Activated CD4-positive, alpha-beta T cell treated with anti-CD3 and anti-CD28 coated beads for 36 hours (primary cell): ENCODE data around the gene ZNF880. TPM values are rescaled to one million over a fixed set of nuclear protein-coding genes. Genes with fewer than 3 reads are reported as not detected.
"Not testable (repeated sequence)": the region's sequence is repeated elsewhere in the genome, so short reads cannot be mapped to it uniquely, and the experiment has no call there.

Experiments used
- ATAC-seq: fragments of 200-7000 bp; cut with Tn5 transposase; one replicate; pipeline ENCODE4 v1.10.0; 2021; ENCODE audit warnings: mild to moderate bottlenecking, moderate library complexity
- CTCF ChIA-PET: fragments of 350-600 bp; sonication (Branson Sonifier 250); formaldehyde crosslinking; loops from one replicate; lab custom pipeline; 2021; ENCODE audit warnings: antibody characterized with exemption; lab: Charles Lee
- POLR2A ChIA-PET: fragments of 350-600 bp; sonication (Branson Sonifier 250); formaldehyde crosslinking; loops from one replicate; lab custom pipeline; 2021; ENCODE audit warnings: antibody characterized with exemption, inconsistent platforms; lab: Charles Lee
- DNase-seq: peaks from one replicate; pipeline ENCODE4 v3.0.0-alpha.2; 2020
- H3K27ac Mint-ChIP-seq: one replicate; pipeline ENCODE4 v1.8.0; 2021; ENCODE audit warnings: mixed read lengths
- H3K27me3 Mint-ChIP-seq: one replicate; pipeline ENCODE4 v1.8.0; 2021; ENCODE audit warnings: mixed read lengths
- H3K36me3 Mint-ChIP-seq: one replicate; pipeline ENCODE4 v1.8.0; 2021; ENCODE audit warnings: low read depth, mixed read lengths
- H3K4me1 Mint-ChIP-seq: one replicate; pipeline ENCODE4 v1.8.0; 2021; ENCODE audit warnings: mixed read lengths
- H3K4me3 Mint-ChIP-seq: one replicate; pipeline ENCODE4 v1.8.0; 2021; ENCODE audit warnings: mild to moderate bottlenecking, moderate library complexity, mixed read lengths
- H3K9me3 Mint-ChIP-seq: one replicate; pipeline ENCODE4 v1.8.0; 2021; ENCODE audit warnings: low read depth, mixed read lengths
- intact Hi-C, 2 experiments: fragments of 100-400 bp; cut with DNase I in 1 of 2; cut with micrococcal nuclease in 1 of 2; formaldehyde crosslinking; loops; one replicate each; pipeline versions ENCODE4 v1.14.2 to v1.15.1; 2022 to 2024; cut with DNase I, micrococcal nuclease
- total RNA-seq, 2 experiments: library from RNA; stranded (reverse); gene quantifications; one replicate each; pipeline ENCODE4 v1.2.3, GENCODE V29; 2021

ZNF880 gene
- total RNA-seq = 10 to 100 TPM; 11.5 to 13.7 TPM

DNA sequence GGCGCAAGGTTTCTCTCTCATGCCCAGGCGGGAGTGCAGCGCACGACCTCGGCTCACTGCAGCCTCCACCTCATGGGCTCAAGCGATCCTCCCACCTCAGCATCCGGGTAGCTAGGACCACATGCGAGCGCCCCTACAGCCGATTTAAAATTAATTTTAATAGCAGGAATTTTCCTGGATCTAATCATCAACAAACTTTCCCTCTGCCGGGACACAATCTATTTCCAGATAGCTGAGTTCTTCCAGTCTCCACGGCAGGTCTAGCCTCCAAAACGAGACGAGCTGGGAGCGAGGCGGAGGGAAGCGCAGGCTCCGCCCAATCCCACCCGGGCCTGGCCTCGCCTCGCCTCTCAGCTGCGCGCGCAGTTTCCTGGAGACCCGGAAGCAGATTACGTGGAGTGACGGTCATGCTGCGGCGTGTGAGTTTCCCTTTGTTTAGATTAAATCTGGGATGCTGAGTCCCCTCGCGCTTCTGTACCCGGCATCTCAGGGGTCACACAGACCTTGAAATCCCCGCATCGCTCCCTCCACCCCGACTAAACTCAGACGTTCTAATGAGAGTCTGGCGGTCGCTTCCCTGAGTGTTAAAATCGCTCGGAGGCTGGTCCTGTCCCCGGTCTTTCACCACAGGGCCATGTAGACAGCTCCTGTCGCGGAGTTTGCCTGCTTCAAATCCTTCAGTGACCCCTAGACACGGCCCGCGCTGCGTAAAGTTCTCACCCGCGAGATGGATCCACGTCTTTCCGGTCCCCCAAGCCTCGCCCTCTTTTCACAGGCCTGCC is at the start of gene ZNF880:
Gene ZNF880 (plus strand): TSS at position 365 of the 782 bp plus-strand sequence. CDS start 43 bp downstream, at position 408.
- Mint-ChIP-seq H3K9me3 (peaks cover 43% of the 10 kb centered on the region), H3K36me3 (peaks cover 68% of the 10 kb centered on the region)

DNA sequence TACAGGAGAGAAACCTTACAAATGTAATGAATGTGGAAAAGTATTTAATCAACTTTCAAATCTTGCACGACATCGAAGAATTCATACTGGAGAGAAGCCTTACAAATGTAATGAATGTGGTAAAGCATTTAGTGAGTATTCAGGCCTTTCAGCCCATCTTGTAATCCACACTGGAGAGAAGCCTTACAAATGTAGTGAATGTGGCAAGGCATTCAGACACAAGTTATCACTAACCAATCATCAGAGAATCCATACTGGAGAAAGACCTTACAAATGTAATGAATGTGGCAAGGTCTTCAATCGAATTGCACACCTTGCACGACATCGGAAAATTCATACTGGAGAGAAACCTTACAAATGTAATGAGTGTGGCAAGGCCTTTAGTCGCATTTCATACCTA is 47.3 kb upstream of the ZNF880 start:
- POLR2A ChIA-PET = no interaction called here
- H3K27me3 Mint-ChIP-seq = no peaks in the 10 kb centered on the region
- no peak overlapping the region for H3K4me3 Mint-ChIP-seq
- no peaks in the 10 kb centered on the region for H3K4me1 Mint-ChIP-seq
- intact Hi-C loops = no loop called here
- no peak overlapping the region for H3K27ac Mint-ChIP-seq
- peaks cover 68% of the 10 kb centered on the region for H3K36me3 Mint-ChIP-seq
- ATAC-seq = no peak
- CTCF ChIA-PET = no interaction called here
- no peak for DNase-seq
- H3K9me3 Mint-ChIP-seq = peaks cover 68% of the 10 kb centered on the region

More for the DNA sequence above, at the start of gene ZNF880:
- intact Hi-C loops = loop anchor here (1.0 to 2.0 kb wide), 4 partner anchors 28 to 229 kb away; partner anchors contain the start of genes ZNF610 (in 2 of the 2) and ZNF528 (in 1 of the 2)
- peak within 1 kb of the TSS; percentile 99 for H3K27ac Mint-ChIP-seq
- peak; percentile 96 for DNase-seq
- ATAC-seq = peak; percentile 99
- H3K27me3 Mint-ChIP-seq = no peaks in the 10 kb centered on the region
- ChIA-PET CTCF (interaction anchor here (0.7 to 1.1 kb wide), 3 partner anchors 13 to 101 kb away, joined by 3 to 4 read pairs (median 4); partner anchors contain the start of gene ZNF528), POLR2A (interaction anchor here (0.6 kb wide), 3 partner anchors 34 to 573 kb away, joined by 3 to 5 read pairs (median 4); partner anchors contain the start of gene ZNF610)
- peak within 1 kb of the TSS; percentile 94 for H3K4me3 Mint-ChIP-seq
- H3K4me1 Mint-ChIP-seq = peaks cover 11% of the 10 kb centered on the region

DNA sequence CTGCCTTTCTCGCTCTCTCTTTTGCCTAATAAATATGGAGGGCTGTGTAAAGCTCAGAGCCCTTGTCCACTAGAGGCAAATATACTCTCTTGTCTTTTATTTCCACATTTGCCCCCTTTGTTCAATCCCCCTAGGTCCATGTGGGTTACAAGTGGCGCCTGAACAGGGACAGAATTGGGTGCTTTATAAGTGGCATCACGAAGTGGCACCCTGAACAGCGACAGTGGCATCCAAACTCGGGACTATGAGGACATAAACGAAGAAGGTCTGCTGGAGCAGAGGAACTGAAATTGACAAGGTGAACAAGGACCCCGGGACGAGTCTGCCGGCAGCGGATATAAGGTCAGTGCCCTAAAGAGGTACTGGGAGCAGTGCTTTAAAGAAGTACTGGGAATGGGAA is 38.0 kb upstream of the ZNF880 start:
- ATAC-seq (no peak), DNase-seq (no peak)
- Mint-ChIP-seq H3K4me3 (no peak overlapping the region), H3K27me3 (no peaks in the 10 kb centered on the region), H3K27ac (no peak overlapping the region), H3K9me3 (peaks cover 44% of the 10 kb centered on the region), H3K36me3 (peaks cover 23% of the 10 kb centered on the region), H3K4me1 (peaks cover 2% of the 10 kb centered on the region)
- ChIA-PET POLR2A (no interaction called here), CTCF (no interaction called here)
- intact Hi-C loops = no loop called here

DNA sequence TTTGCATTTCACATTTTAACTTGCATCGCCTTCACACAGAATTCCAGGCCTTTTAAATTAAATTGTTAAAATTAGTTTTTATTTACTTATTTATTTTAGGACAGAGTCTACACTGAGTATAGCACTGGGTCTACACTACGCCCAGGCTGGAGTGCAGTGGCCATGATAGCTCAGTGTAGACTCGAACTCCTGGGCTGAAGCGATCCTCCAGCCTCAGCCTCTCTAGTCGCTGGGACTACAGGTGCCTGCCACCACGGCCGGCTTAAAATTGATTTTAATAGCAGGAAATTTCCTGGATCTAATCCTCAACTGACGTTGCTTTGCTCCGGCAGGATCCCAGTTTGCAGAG is 34.0 kb upstream of the ZNF880 start:
- no peak for DNase-seq
- no peaks in the 10 kb centered on the region for H3K27me3 Mint-ChIP-seq
- ChIA-PET POLR2A (interaction anchor here (0.8 kb wide), 1 partner anchor 34 kb away, joined by 4 read pairs; the partner anchor contains the start of gene ZNF880), CTCF (no interaction called here)
- H3K9me3 Mint-ChIP-seq = peaks cover 30% of the 10 kb centered on the region
- peak overlapping the region; percentile 96 for H3K27ac Mint-ChIP-seq
- ATAC-seq = peak; percentile 45
- peaks cover 10% of the 10 kb centered on the region for H3K4me1 Mint-ChIP-seq
- H3K4me3 Mint-ChIP-seq = peak overlapping the region; percentile 97
- intact Hi-C loops = loop anchor here (1.0 to 2.0 kb wide), 9 partner anchors 33 to 400 kb away; partner anchors contain the start of genes ZNF880 (in 2 of the 2), PPP2R1A (in 1 of the 2), ZNF528 (in 1 of the 2) and ZNF611 (in 1 of the 2)
- H3K36me3 Mint-ChIP-seq = peaks cover 36% of the 10 kb centered on the region

DNA sequence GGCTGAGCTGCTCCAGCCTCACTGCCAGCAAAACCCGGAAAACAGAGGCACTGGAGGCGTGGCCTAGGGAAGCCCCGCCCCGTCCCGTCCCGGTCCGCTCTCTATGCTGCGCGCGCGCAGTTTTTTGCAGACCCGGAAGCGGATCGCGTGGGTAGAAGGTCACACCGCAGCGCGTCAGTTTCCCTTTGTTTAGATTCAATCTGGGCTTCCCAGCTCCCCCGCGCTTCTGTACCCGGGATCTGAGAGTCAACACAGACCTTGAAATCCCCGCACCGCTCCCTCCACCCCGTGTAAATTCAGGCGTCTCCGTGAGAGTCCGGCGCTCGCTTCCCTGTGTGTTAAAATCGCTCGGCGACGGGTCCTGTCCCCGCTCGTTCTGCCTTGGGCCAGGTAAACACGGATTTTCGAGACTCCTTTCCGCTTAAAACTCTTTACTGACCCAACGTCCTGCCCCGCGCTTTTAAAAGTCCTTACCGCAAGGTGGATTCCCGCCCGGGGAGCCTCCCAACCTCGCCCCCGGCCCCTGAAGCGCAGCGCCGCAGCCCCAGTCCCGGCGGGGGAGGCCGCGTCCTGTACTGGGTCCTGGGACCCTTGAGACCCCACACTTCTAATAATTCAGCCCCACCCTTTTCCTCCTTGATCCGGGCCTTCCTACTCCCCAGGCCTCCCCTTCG is 33.5 kb upstream of the ZNF880 start, which contains the start of gene ZNF610:
Gene ZNF610 (plus strand): TSS at position 127 of the 674 bp plus-strand sequence. CDS start 12,930 bp downstream, outside the sequence.
- Mint-ChIP-seq H3K4me3 (peak within 1 kb of the TSS; percentile 97), H3K36me3 (peaks cover 36% of the 10 kb centered on the region), H3K27me3 (no peaks in the 10 kb centered on the region), H3K9me3 (peaks cover 25% of the 10 kb centered on the region), H3K27ac (peak within 1 kb of the TSS; percentile 96), H3K4me1 (peaks cover 10% of the 10 kb centered on the region)
- DNase-seq = peak; percentile 96
- ChIA-PET CTCF (interaction anchor here (0.7 kb wide), 1 partner anchor 89 kb away, joined by 3 read pairs; no protein-coding TSS in a partner anchor), POLR2A (interaction anchor here (0.8 kb wide), 1 partner anchor 34 kb away, joined by 4 read pairs; the partner anchor contains the start of gene ZNF880)
- ATAC-seq = peak; percentile 97
- intact Hi-C loops = loop anchor here (1.0 to 2.0 kb wide), 9 partner anchors 33 to 399 kb away; partner anchors contain the start of genes ZNF880 (in 2 of the 2), PPP2R1A (in 1 of the 2), ZNF528 (in 1 of the 2) and ZNF611 (in 1 of the 2)

DNA sequence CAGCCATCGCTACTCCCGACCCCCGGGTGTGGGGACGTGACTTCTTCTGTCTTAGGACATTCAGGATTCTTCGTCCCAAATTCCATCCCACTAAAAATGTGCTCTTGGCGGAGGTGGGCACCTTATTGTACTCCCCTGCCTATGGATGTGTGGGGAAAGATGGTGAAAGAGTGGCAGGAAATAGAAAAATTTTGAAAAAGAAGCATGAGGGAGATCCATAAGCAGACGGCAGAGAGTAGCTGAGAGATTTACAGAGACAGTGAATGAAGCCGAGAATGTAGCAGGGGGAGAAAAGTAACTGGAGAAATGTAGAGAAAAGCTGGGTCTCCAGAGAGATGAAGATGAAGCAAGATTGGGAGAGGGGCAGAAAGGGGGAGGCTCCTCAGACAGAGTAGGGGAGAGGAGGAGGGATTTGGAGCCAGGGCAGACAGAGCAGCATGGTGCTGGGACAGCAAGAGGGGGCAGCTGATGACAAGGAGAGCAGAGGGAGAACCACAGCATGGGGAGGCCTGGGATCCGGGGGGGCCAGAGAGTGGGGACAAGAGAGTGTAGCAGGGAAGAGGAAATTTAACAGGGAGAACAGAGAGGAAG is 32.8 kb upstream of the ZNF880 start:
- CTCF ChIA-PET = interaction anchor here (0.7 kb wide), 1 partner anchor 89 kb away, joined by 3 read pairs; no protein-coding TSS in a partner anchor
- H3K27ac Mint-ChIP-seq = peak overlapping the region; percentile 96
- intact Hi-C loops = loop anchor here (1.0 to 2.0 kb wide), 9 partner anchors 32 to 398 kb away; partner anchors contain the start of genes ZNF880 (in 2 of the 2), PPP2R1A (in 1 of the 2), ZNF528 (in 1 of the 2) and ZNF611 (in 1 of the 2)
- peaks cover 10% of the 10 kb centered on the region for H3K4me1 Mint-ChIP-seq
- H3K9me3 Mint-ChIP-seq = peaks cover 20% of the 10 kb centered on the region
- no peaks in the 10 kb centered on the region for H3K27me3 Mint-ChIP-seq
- ATAC-seq (no peak), DNase-seq (peak; percentile 11)
- peaks cover 32% of the 10 kb centered on the region for H3K36me3 Mint-ChIP-seq
- peak overlapping the region; percentile 97 for H3K4me3 Mint-ChIP-seq
- POLR2A ChIA-PET = no interaction called here

DNA sequence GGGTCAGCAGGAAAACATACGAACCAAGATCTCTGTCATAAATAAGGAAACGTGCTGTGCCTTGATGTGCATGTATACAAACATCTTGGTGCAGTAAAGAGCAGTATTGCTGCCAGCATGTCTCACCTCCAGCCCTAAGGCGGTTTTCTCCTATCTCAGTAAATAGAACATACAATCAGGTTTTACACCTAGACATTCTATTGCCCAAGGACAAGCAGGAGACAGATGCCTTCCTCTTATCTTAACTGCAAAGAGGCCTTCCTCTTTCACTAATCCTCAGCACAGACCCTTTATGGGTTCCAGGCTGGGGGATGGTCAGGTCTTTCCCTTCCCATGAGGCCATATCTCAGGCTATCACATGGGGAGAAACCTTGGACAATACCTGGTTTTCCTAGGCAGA is 30.7 kb upstream of the ZNF880 start:
- POLR2A ChIA-PET, intact Hi-C loops, H3K27ac Mint-ChIP-seq, H3K27me3 Mint-ChIP-seq, H3K4me3 Mint-ChIP-seq, DNase-seq, CTCF ChIA-PET, ATAC-seq, H3K9me3 Mint-ChIP-seq: not testable (repeated sequence)
- Mint-ChIP-seq H3K4me1 (peaks cover 12% of the 10 kb centered on the region), H3K36me3 (peaks cover 24% of the 10 kb centered on the region)

DNA sequence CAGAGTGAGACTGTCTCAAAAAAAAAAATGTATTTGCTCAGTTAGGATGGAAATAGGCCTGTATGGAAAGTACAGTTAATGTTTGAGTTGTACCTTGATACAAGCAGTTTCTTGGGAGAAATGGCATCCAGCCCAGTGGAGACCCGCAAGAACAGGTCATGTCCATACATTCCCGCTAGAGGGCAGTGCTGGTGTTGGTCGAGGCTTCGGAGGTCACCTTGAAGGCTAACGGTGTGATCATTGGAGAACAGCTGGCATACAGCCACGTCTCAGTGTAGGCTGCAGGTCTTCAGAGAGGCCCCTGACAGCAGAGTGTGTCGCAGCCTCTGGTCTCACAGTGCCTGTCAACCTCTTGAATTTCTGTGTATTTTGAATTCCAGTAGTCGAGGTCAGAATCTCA is 26.2 kb upstream of the ZNF880 start:
- H3K36me3 Mint-ChIP-seq = peaks cover 15% of the 10 kb centered on the region
- peaks cover 2% of the 10 kb centered on the region for H3K4me1 Mint-ChIP-seq
- intact Hi-C loops = loop anchor here in 1 of 2 experiments (5.0 kb wide), 2 partner anchors 96 to 404 kb away; no protein-coding TSS in a partner anchor
- CTCF ChIA-PET = no interaction called here
- DNase-seq = peak; percentile 75
- H3K9me3 Mint-ChIP-seq = peaks cover 9% of the 10 kb centered on the region
- H3K27ac Mint-ChIP-seq = no peak overlapping the region
- ATAC-seq = peak; percentile 90
- no peak overlapping the region for H3K4me3 Mint-ChIP-seq
- POLR2A ChIA-PET = no interaction called here
- no peaks in the 10 kb centered on the region for H3K27me3 Mint-ChIP-seq

DNA sequence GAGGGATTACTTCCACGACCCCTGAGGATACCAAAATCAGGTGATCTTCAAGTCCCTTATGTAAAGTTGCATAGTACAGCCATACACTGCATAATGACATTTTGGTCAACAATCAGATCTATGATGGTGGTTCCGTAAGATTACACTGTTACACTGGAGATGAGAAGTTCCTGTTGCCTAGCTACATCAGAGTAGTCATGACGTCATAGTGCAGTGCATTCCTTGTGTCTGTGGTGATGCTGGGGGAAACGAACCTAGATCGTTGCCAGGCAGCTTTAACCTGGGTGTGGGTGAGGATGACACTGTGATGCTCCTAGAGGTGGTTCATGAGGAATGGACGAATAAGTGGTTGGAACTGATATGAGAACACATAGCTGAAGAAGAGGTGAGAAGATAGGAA is 24.6 kb upstream of the ZNF880 start:
- DNase-seq = no peak
- Mint-ChIP-seq H3K27me3 (no peaks in the 10 kb centered on the region), H3K4me3 (no peak overlapping the region), H3K36me3 (peaks cover 25% of the 10 kb centered on the region), H3K9me3 (peaks cover 7% of the 10 kb centered on the region), H3K4me1 (peaks cover 2% of the 10 kb centered on the region), H3K27ac (no peak overlapping the region)
- ChIA-PET POLR2A (no interaction called here), CTCF (interaction anchor here (0.7 kb wide), 1 partner anchor 65 kb away, joined by 3 read pairs; no protein-coding TSS in a partner anchor)
- no peak for ATAC-seq
- intact Hi-C loops = no loop called here

DNA sequence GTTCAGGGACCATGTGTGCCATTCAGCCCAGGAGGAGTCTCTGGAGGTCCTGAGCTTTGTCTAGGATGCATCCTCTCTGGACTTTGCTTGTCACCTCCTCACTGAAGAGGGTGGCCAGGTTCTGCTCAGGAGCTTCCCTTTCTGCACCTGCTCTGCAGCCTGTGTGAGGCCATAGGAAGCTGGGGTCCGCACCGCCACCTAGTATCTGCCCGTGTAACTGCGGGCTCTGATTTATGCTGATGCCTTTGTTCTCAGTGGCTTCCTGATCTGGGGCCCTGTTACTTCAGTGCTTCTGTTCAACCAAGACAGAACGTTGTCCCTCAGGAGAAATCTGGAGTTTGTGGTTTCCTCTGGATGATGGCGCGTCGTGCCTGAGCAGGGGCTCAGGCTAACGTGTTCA is 18.2 kb upstream of the ZNF880 start:
- H3K27ac Mint-ChIP-seq = no peak overlapping the region
- H3K9me3 Mint-ChIP-seq = peaks cover 36% of the 10 kb centered on the region
- H3K36me3 Mint-ChIP-seq = peaks cover 67% of the 10 kb centered on the region
- no peaks in the 10 kb centered on the region for H3K4me1 Mint-ChIP-seq
- H3K4me3 Mint-ChIP-seq = no peak overlapping the region
- intact Hi-C loops = no loop called here
- DNase-seq (peak; percentile 35), ATAC-seq (no peak)
- ChIA-PET POLR2A (interaction anchor here (0.6 kb wide), 1 partner anchor 255 kb away, joined by 3 read pairs; no protein-coding TSS in a partner anchor), CTCF (interaction anchor here (0.8 kb wide), 1 partner anchor 10 kb away, joined by 3 read pairs; no protein-coding TSS in a partner anchor)
- no peaks in the 10 kb centered on the region for H3K27me3 Mint-ChIP-seq
